Measurements from ENCODE around the gene LEMD2.

The LEMD2 gene

GRCh38 chr6:33732817-33733708 is 55.9 kb downstream of the LEMD2 start:
- DNase-seq, result no peak

GRCh38 chr6:33732385-33732784 is 56.5 kb downstream of the LEMD2 start:
- no peak for DNase-seq

GRCh38 chr6:33731751-33732282 is 57.1 kb downstream of the LEMD2 start:
- no peak for DNase-seq

- DNase-seq, result no peak
Observed at GRCh38 chr6:33731035-33731434, 57.9 kb downstream of the LEMD2 start.

- no peak for DNase-seq
Observed at GRCh38 chr6:33730611-33731010, 58.3 kb downstream of the LEMD2 start.

- DNase-seq, result no peak
Observed at GRCh38 chr6:33729059-33729458, 59.9 kb downstream of the LEMD2 start.

- no peak for DNase-seq
Observed at GRCh38 chr6:33728438-33728837, 60.5 kb downstream of the LEMD2 start.

- no peak for DNase-seq
Observed at GRCh38 chr6:33727932-33728331, 61.0 kb downstream of the LEMD2 start.

- DNase-seq, result no peak
Observed at GRCh38 chr6:33727126-33727525, 61.8 kb downstream of the LEMD2 start.

GRCh38 chr6:33726696-33727095 is 62.2 kb downstream of the LEMD2 start:
- DNase-seq, result no peak

- DNase-seq, result no peak
Observed at GRCh38 chr6:33725891-33726673, 62.8 kb downstream of the LEMD2 start.

GRCh38 chr6:33725222-33725621 is 63.7 kb downstream of the LEMD2 start:
- no peak for DNase-seq

GRCh38 chr6:33724102-33725023 is 64.6 kb downstream of the LEMD2 start:
- no peak for DNase-seq

GRCh38 chr6:33723371-33724085 is 65.4 kb downstream of the LEMD2 start:
- DNase-seq, result no peak

GRCh38 chr6:33722103-33722623 is 66.8 kb downstream of the LEMD2 start:
- no peak for DNase-seq

- no peak for DNase-seq
Observed at GRCh38 chr6:33721508-33721907, 67.4 kb downstream of the LEMD2 start.
